ENCODE data around the gene MTERF4. TPM values are rescaled to one million over a fixed set of nuclear protein-coding genes. Genes with fewer than 3 reads are reported as not detected.

Gene MTERF4
- total and polyA plus RNA-seq, 2 of the 13 experiments (the other 11 are each of a cell fraction or from before 2014, with no cell fraction given), result 50.5 to 59.8 TPM

- TF ChIP-seq ZNF44 (CRISPR knock-in tag; IDR thresholded peaks at IDR 0.05) (no peak), ZNF629 (CRISPR knock-in tag; conservative IDR thresholded peaks at IDR 0.05) (peak; percentile 48; the same call in 1 of the 2 replicates), ZNF788 (CRISPR knock-in tag; IDR thresholded peaks at IDR 0.05; ENCODE audit: borderline replicate concordance) (no peak; the same call in 1 of the 2 replicates), ZFP36L2 (CRISPR knock-in tag; IDR thresholded peaks at IDR 0.05) (no peak), ZNF292 (CRISPR knock-in tag; IDR thresholded peaks at IDR 0.05; ENCODE audit: borderline replicate concordance, low read depth) (no peak), TGIF2 (CRISPR knock-in tag; IDR thresholded peaks at IDR 0.05) (no peak), ZNF792 (CRISPR knock-in tag; IDR thresholded peaks at IDR 0.05) (no peak)
Measured at GRCh38 chr2:241081643-241082340, 20.3 kb downstream of the MTERF4 start (continued).

- ChIA-PET CTCF (ENCODE audit: low intra/inter-chr PET ratio, low total read pairs) (interaction anchor here (0.6 kb wide), 1 partner anchor 130 kb away, joined by 3 read pairs; no protein-coding TSS in a partner anchor), POLR2A (interaction anchor here (1.2 to 1.3 kb wide), 2 partner anchors 12 to 21 kb away, joined by 3 to 6 read pairs; partner anchors contain the start of gene MTERF4)
- DNase-seq (ENCODE audit: low spot score) (no peak), FAIRE-seq (no peak), ATAC-seq (peak; percentile 69)
- H4K20me1 ChIP-seq (ENCODE audit: insufficient read depth, low read length), result no peaks in the 10 kb centered on the region; the same call in 1 of the 2 replicates
- peaks cover 28% of the 10 kb centered on the region for H3K4me1 ChIP-seq (ENCODE audit: insufficient read depth, low read length)
- in situ Hi-C loops (cut with HindIII; ENCODE audit: extremely low pct_ligation_motif_present, low pct_unique_long_range_greater_than_20kb), result no loop called here
- H3K79me2 ChIP-seq (ENCODE audit: insufficient read depth, low read length), result no peaks in the 10 kb centered on the region
- H3K4me2 ChIP-seq (ENCODE audit: low read depth, low read length), result peak overlapping the region; percentile 73
- peaks cover under 1 to 2% of the 10 kb centered on the region in 2 experiments; a peak in 2 of 5 replicates for H3K36me3 ChIP-seq (replicated peaks in 1 of 2; ENCODE audit: control insufficient read depth in 1 of 2, insufficient read depth in 2 of 2, low read length in 2 of 2)
- H3K27me3 ChIP-seq (ENCODE audit: control insufficient read depth in 1 of 2, insufficient read depth in 2 of 2, low read length in 2 of 2), result no peaks in the 10 kb centered on the region
- H3K27ac ChIP-seq (ENCODE audit: extremely low read length, insufficient read depth, low read length), result no peak overlapping the region
- WGBS (ENCODE audit: low lambda C conversion rate), result 18% methylated on average over 9 of the region's 9 CpGs
- H3K9me3 ChIP-seq (ENCODE audit: low read length), result no peaks in the 10 kb centered on the region
- no peak overlapping the region for H2AFZ ChIP-seq (ENCODE audit: low read length)
- H3K4me3 ChIP-seq (replicated peaks in 1 of 3; ENCODE audit: insufficient read depth in 1 of 3, low read depth in 2 of 3, low read length in 3 of 3), result peak overlapping the region in 1 of 3 experiments; percentile 49; a peak in 2 of 6 replicates
- no TSS peak for BruUV-seq (replicated peaks)
- intact Hi-C loops (cut with micrococcal nuclease; ENCODE audit: unreplicated experiment), result no loop called here
- peak overlapping the region; percentile 23; the same call in 1 of the 2 replicates for H3K9ac ChIP-seq (ENCODE audit: insufficient read depth, low read depth, low read length)
- TF ChIP-seq XBP1 (CRISPR knock-in tag; IDR thresholded peaks at IDR 0.05) (no peak), ZFX (CRISPR knock-in tag; IDR thresholded peaks at IDR 0.05; ENCODE audit: low read depth) (peak; percentile 22; the same call in 1 of the 2 replicates), ZNF263 (CRISPR knock-in tag; IDR thresholded peaks at IDR 0.05) (peak; percentile 90), MYC (CRISPR knock-in tag; IDR thresholded peaks at IDR 0.05; ENCODE audit: borderline replicate concordance) (peak; percentile 46; the same call in 1 of the 2 replicates), ZNF12 (CRISPR knock-in tag; IDR thresholded peaks at IDR 0.05) (no peak), ZBTB25 (CRISPR knock-in tag; IDR thresholded peaks at IDR 0.05) (no peak), MAF1 (CRISPR knock-in tag; IDR thresholded peaks at IDR 0.05; ENCODE audit: borderline replicate concordance) (0 out of 2 replicates have a peak, but pooled peaks have one; percentile 45)
- TF ChIP-seq, protein P1, sequence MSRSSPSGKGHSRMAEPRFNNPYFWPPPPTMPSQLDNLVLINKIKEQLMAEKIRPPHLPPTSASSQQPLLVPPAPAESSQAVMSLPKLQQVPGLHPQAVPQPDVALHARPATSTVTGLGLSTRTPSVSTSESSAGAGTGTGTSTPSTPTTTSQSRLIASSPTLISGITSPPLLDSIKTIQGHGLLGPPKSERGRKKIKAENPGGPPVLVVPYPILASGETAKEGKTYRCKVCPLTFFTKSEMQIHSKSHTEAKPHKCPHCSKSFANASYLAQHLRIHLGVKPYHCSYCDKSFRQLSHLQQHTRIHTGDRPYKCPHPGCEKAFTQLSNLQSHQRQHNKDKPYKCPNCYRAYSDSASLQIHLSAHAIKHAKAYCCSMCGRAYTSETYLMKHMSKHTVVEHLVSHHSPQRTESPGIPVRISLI (CRISPR knock-in tag; IDR thresholded peaks at IDR 0.05; ENCODE audit: borderline replicate concordance), result no peak
- TF ChIP-seq, protein P2, sequence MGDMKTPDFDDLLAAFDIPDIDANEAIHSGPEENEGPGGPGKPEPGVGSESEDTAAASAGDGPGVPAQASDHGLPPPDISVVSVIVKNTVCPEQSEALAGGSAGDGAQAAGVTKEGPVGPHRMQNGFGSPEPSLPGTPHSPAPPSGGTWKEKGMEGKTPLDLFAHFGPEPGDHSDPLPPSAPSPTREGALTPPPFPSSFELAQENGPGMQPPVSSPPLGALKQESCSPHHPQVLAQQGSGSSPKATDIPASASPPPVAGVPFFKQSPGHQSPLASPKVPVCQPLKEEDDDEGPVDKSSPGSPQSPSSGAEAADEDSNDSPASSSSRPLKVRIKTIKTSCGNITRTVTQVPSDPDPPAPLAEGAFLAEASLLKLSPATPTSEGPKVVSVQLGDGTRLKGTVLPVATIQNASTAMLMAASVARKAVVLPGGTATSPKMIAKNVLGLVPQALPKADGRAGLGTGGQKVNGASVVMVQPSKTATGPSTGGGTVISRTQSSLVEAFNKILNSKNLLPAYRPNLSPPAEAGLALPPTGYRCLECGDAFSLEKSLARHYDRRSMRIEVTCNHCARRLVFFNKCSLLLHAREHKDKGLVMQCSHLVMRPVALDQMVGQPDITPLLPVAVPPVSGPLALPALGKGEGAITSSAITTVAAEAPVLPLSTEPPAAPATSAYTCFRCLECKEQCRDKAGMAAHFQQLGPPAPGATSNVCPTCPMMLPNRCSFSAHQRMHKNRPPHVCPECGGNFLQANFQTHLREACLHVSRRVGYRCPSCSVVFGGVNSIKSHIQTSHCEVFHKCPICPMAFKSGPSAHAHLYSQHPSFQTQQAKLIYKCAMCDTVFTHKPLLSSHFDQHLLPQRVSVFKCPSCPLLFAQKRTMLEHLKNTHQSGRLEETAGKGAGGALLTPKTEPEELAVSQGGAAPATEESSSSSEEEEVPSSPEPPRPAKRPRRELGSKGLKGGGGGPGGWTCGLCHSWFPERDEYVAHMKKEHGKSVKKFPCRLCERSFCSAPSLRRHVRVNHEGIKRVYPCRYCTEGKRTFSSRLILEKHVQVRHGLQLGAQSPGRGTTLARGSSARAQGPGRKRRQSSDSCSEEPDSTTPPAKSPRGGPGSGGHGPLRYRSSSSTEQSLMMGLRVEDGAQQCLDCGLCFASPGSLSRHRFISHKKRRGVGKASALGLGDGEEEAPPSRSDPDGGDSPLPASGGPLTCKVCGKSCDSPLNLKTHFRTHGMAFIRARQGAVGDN (CRISPR knock-in tag; IDR thresholded peaks at IDR 0.05), result 0 out of 2 replicates have a peak, but pooled peaks have one; percentile 34
Measured at GRCh38 chr2:241081190-241081642, 20.9 kb downstream of the MTERF4 start.
